ENCODE measurements around the gene ATP5F1C. TPM values are rescaled to one million over a fixed set of nuclear protein-coding genes. Genes with fewer than 3 reads are reported as not detected.
A peak's percentile ranks its signal among the peaks of the same experiment; 100 is the strongest.

ATP5F1C gene
- total and polyA plus RNA-seq, 7 experiments from 2014 or later = 113 to 400 (median 130) TPM

- Histone ChIP-seq H3K9me3 (ENCODE audit: control insufficient read depth in 2 of 3, low read length in 3 of 3) (no peaks in the 10 kb centered on the region), H3K4me3 (ENCODE audit: low read length) (peak overlapping the region; percentile 79), H3K27me3 (ENCODE audit: control insufficient read depth in 2 of 2, insufficient read depth in 2 of 2, low read length in 2 of 2) (no peaks in the 10 kb centered on the region), H3K4me1 (ENCODE audit: control insufficient read depth in 2 of 2, insufficient read depth in 2 of 2, low read length in 2 of 2) (peaks cover 21 to 29% of the 10 kb centered on the region in 2 donors), H3K36me3 (ENCODE audit: control insufficient read depth in 2 of 3, insufficient read depth in 3 of 3, low read length in 3 of 3) (peaks cover 0 to 7% (median 0%) of the 10 kb centered on the region in 3 experiments), H3K27ac (ENCODE audit: low read depth, low read length) (peak overlapping the region; percentile 84)
- DNase-seq (peak in 1 of 9 donors; percentile 1), ATAC-seq (no peak)
- H3K4me1 Mint-ChIP-seq = peaks cover 50 to 77% (median 57%) of the 10 kb centered on the region in 7 donors
- peaks cover 6 to 24% (median 21%) of the 10 kb centered on the region in 5 donors for H3K36me3 Mint-ChIP-seq
- peak overlapping the region in 1 of 9 donors; percentile 90 for H3K27ac Mint-ChIP-seq
- no peak overlapping the region for H3K4me3 Mint-ChIP-seq
- H3K9me3 Mint-ChIP-seq = no peaks in the 10 kb centered on the region
- no peaks in the 10 kb centered on the region for H3K27me3 Mint-ChIP-seq
- ChIA-PET POLR2A (interaction anchor here (0.8 to 3.8 kb wide), 11 partner anchors 8 to 1308 kb away, joined by 3 to 70 read pairs (median 5); partner anchors contain the start of gene TAF3), CTCF (interaction anchor here (0.6 to 1.0 kb wide), 2 partner anchors 9 to 28 kb away, joined by 4 read pairs; no protein-coding TSS in a partner anchor)
- intact Hi-C loops (cut with micrococcal nuclease) = loop anchor here (1.0 to 10.0 kb wide), 9 partner anchors 30 to 1974 kb away; partner anchors contain the start of genes TAF3 (in 2 of the 2), GATA3 (in 1 of the 2), GDI2 (in 1 of the 2) and SFMBT2 (in 1 of the 2)
Measured at GRCh38 chr10:7788639-7789286, 786 bp downstream of the ATP5F1C start.

- intact Hi-C loops (cut with micrococcal nuclease) = loop anchor here (2.0 to 10.0 kb wide), 5 partner anchors 263 to 1975 kb away; partner anchors contain the start of genes GATA3 (in 1 of the 2), GDI2 (in 1 of the 2) and SFMBT2 (in 1 of the 2)
- peaks cover 0 to 7% (median 0%) of the 10 kb centered on the region in 3 experiments for H3K36me3 ChIP-seq (ENCODE audit: control insufficient read depth in 2 of 3, insufficient read depth in 3 of 3, low read length in 3 of 3)
- Mint-ChIP-seq H3K4me1 (peaks cover 50 to 77% (median 59%) of the 10 kb centered on the region in 7 donors), H3K4me3 (peak overlapping the region in 1 of 10 donors; percentile 73), H3K27me3 (no peaks in the 10 kb centered on the region), H3K9me3 (no peaks in the 10 kb centered on the region), H3K27ac (peak overlapping the region in 2 of 9 donors; percentile 45 to 73), H3K36me3 (peaks cover 6 to 23% (median 21%) of the 10 kb centered on the region in 5 donors)
- H3K9me3 ChIP-seq (ENCODE audit: control insufficient read depth in 2 of 3, low read length in 3 of 3) = no peaks in the 10 kb centered on the region
- peak overlapping the region; percentile 84 for H3K27ac ChIP-seq (ENCODE audit: low read depth, low read length)
- H3K27me3 ChIP-seq (ENCODE audit: control insufficient read depth in 2 of 2, insufficient read depth in 2 of 2, low read length in 2 of 2) = no peaks in the 10 kb centered on the region
- peak overlapping the region; percentile 79 for H3K4me3 ChIP-seq (ENCODE audit: low read length)
- peaks cover 25 to 35% of the 10 kb centered on the region in 2 donors for H3K4me1 ChIP-seq (ENCODE audit: control insufficient read depth in 2 of 2, insufficient read depth in 2 of 2, low read length in 2 of 2)
- ATAC-seq (no peak), DNase-seq (no peak)
- CTCF ChIA-PET = no interaction called here
- POLR2A ChIA-PET = interaction anchor here (0.6 to 3.8 kb wide), 2 partner anchors 13 to 29 kb away, joined by 3 to 70 read pairs; partner anchors contain the start of gene TAF3
Measured at GRCh38 chr10:7789390-7789789, 1.4 kb downstream of the ATP5F1C start.

- no peaks in the 10 kb centered on the region for H3K27me3 Mint-ChIP-seq
- DNase-seq (no peak), ATAC-seq (no peak)
- H3K36me3 Mint-ChIP-seq = peaks cover 6 to 41% (median 30%) of the 10 kb centered on the region in 5 donors
- Histone ChIP-seq H3K4me1 (ENCODE audit: control insufficient read depth in 2 of 2, insufficient read depth in 2 of 2, low read length in 2 of 2) (peaks cover 20 to 30% of the 10 kb centered on the region in 2 donors), H3K9me3 (ENCODE audit: control insufficient read depth in 2 of 3, low read length in 3 of 3) (no peaks in the 10 kb centered on the region), H3K36me3 (ENCODE audit: control insufficient read depth in 2 of 3, insufficient read depth in 3 of 3, low read length in 3 of 3) (peaks cover 4 to 14% (median 6%) of the 10 kb centered on the region in 3 experiments), H3K4me3 (ENCODE audit: low read length) (no peak overlapping the region), H3K27me3 (ENCODE audit: control insufficient read depth in 2 of 2, insufficient read depth in 2 of 2, low read length in 2 of 2) (no peaks in the 10 kb centered on the region), H3K27ac (ENCODE audit: low read depth, low read length) (no peak overlapping the region)
- H3K4me1 Mint-ChIP-seq = peaks cover 60 to 84% (median 81%) of the 10 kb centered on the region in 7 donors
- CTCF ChIA-PET = no interaction called here
- POLR2A ChIA-PET = interaction anchor here (0.6 to 2.0 kb wide), 4 partner anchors 13 to 31 kb away, joined by 3 to 9 read pairs (median 4); partner anchors contain the start of gene TAF3
- no peaks in the 10 kb centered on the region for H3K9me3 Mint-ChIP-seq
- no peak overlapping the region for H3K27ac Mint-ChIP-seq
- peak overlapping the region in 7 of 10 donors; percentile 6 to 58 (median 21) for H3K4me3 Mint-ChIP-seq
- intact Hi-C loops (cut with micrococcal nuclease) = no loop called here
Measured at GRCh38 chr10:7792541-7792940, 4.6 kb downstream of the ATP5F1C start.

DNA sequence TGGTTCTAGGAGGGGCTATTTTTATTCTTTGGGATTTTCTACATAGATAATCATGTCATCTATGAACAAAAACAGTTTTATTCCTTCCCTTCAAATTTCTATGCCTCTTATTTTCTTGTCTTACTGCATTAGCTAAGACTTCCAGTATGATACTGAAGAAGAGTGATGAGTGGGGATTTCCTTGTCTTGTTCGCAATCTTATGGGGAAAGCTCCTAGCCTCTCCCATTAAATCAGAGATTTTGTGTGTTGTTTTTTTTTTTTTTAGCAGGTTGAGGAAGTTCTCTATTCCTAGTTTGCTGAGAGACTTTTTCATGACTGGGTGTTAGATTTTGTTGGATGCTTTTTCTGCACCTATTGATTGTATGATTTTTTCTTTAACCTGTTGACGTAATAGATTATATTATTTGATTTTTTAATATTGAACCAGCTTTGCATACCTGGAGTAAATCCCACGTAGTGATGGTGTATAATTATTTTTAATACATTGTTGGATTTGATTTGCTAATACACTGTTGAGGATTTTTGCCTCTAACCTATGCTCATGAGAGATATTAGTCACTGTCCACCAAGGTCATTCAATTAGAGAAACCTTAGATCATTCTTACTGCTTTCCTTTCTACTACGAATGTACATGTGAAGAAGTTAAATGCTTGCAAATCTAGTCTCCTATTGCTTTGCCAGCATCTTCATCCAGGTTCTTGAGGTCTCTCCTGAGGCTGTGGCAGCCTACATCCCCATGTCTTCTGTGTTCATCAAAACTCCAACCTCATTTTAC lies 6.5 kb downstream of the ATP5F1C start:
- Histone ChIP-seq H3K27me3 (ENCODE audit: control insufficient read depth in 2 of 2, insufficient read depth in 2 of 2, low read length in 2 of 2) (no peaks in the 10 kb centered on the region), H3K4me1 (ENCODE audit: control insufficient read depth in 2 of 2, insufficient read depth in 2 of 2, low read length in 2 of 2) (peaks cover 14 to 27% of the 10 kb centered on the region in 2 donors), H3K9me3 (ENCODE audit: control insufficient read depth in 2 of 3, low read length in 3 of 3) (no peaks in the 10 kb centered on the region), H3K36me3 (ENCODE audit: control insufficient read depth in 2 of 3, insufficient read depth in 3 of 3, low read length in 3 of 3) (peaks cover 8 to 28% (median 9%) of the 10 kb centered on the region in 3 experiments), H3K27ac (ENCODE audit: low read depth, low read length) (no peak overlapping the region), H3K4me3 (ENCODE audit: low read length) (no peak overlapping the region)
- H3K4me1 Mint-ChIP-seq = peaks cover 54 to 76% (median 71%) of the 10 kb centered on the region in 7 donors
- no peaks in the 10 kb centered on the region for H3K9me3 Mint-ChIP-seq
- peaks cover 6 to 47% (median 34%) of the 10 kb centered on the region in 5 donors for H3K36me3 Mint-ChIP-seq
- no peak for DNase-seq
- ChIA-PET CTCF (interaction anchor here (0.7 to 1.0 kb wide), 2 partner anchors 32 to 269 kb away, joined by 3 to 4 read pairs; no protein-coding TSS in a partner anchor), POLR2A (no interaction called here)
- intact Hi-C loops (cut with micrococcal nuclease) = no loop called here
- peak overlapping the region in 4 of 10 donors; percentile 12 to 27 (median 20) for H3K4me3 Mint-ChIP-seq
- ATAC-seq = no peak
- H3K27ac Mint-ChIP-seq = peak overlapping the region in 1 of 9 donors; percentile 11
- H3K27me3 Mint-ChIP-seq = no peaks in the 10 kb centered on the region

- ATAC-seq = no peak
- Histone ChIP-seq H3K4me1 (ENCODE audit: control insufficient read depth in 2 of 2, insufficient read depth in 2 of 2, low read length in 2 of 2) (peaks cover 9 to 18% of the 10 kb centered on the region in 2 donors), H3K27ac (ENCODE audit: low read depth, low read length) (no peak overlapping the region), H3K4me3 (ENCODE audit: low read length) (no peak overlapping the region), H3K36me3 (ENCODE audit: control insufficient read depth in 2 of 3, insufficient read depth in 3 of 3, low read length in 3 of 3) (peaks cover 12 to 36% (median 15%) of the 10 kb centered on the region in 3 experiments), H3K27me3 (ENCODE audit: control insufficient read depth in 2 of 2, insufficient read depth in 2 of 2, low read length in 2 of 2) (no peaks in the 10 kb centered on the region), H3K9me3 (ENCODE audit: control insufficient read depth in 2 of 3, low read length in 3 of 3) (no peaks in the 10 kb centered on the region)
- Mint-ChIP-seq H3K36me3 (peaks cover 4 to 51% (median 37%) of the 10 kb centered on the region in 5 donors), H3K4me1 (peaks cover 45 to 68% (median 60%) of the 10 kb centered on the region in 7 donors), H3K4me3 (peak overlapping the region in 1 of 10 donors; percentile 12), H3K27ac (peak overlapping the region in 3 of 9 donors; percentile 10 to 55 (median 21)), H3K27me3 (no peaks in the 10 kb centered on the region), H3K9me3 (no peaks in the 10 kb centered on the region)
- intact Hi-C loops (cut with micrococcal nuclease) = no loop called here
- DNase-seq = no peak
- ChIA-PET POLR2A (no interaction called here), CTCF (no interaction called here)
Measured at GRCh38 chr10:7795605-7796004, 7.6 kb downstream of the ATP5F1C start.

DNA sequence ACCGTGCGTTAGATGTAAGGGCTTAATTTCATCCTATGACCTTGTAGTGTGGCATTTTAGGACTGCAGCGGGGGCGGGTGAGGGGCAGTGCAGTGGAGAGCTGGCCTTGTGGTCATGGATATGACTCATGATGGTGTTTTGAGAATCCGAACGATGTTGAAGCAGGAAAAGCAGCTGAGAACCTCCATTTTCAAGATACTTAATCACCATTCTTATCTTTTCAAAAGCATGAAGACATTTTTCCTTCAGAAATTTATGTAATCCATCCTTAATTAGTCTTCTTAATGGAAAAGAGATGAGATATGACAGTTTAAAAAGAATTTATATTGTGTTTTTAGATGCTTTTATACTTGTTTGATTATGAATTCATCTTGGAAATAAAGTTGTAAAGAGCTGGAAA lies 9.6 kb downstream of the ATP5F1C start:
- intact Hi-C loops (cut with micrococcal nuclease) = no loop called here
- Mint-ChIP-seq H3K36me3 (peaks cover 0 to 38% (median 28%) of the 10 kb centered on the region in 5 donors), H3K9me3 (no peaks in the 10 kb centered on the region), H3K27ac (no peak overlapping the region), H3K4me1 (peaks cover 33 to 48% (median 40%) of the 10 kb centered on the region in 7 donors), H3K4me3 (no peak overlapping the region), H3K27me3 (no peaks in the 10 kb centered on the region)
- no peak for ATAC-seq
- ChIA-PET POLR2A (interaction anchor here (1.7 kb wide), 1 partner anchor 10 kb away, joined by 7 read pairs; the partner anchor contains the start of genes ATP5F1C and KIN), CTCF (interaction anchor here (0.6 to 1.1 kb wide), 3 partner anchors 9 to 1823 kb away, joined by 3 to 4 read pairs (median 3); no protein-coding TSS in a partner anchor)
- no peak overlapping the region for H3K4me3 ChIP-seq (ENCODE audit: low read length)
- H3K9me3 ChIP-seq (ENCODE audit: control insufficient read depth in 2 of 3, low read length in 3 of 3) = no peaks in the 10 kb centered on the region
- H3K36me3 ChIP-seq (ENCODE audit: control insufficient read depth in 2 of 3, insufficient read depth in 3 of 3, low read length in 3 of 3) = peaks cover 15 to 56% (median 32%) of the 10 kb centered on the region in 3 experiments
- peaks cover 9 to 11% of the 10 kb centered on the region in 2 donors for H3K4me1 ChIP-seq (ENCODE audit: control insufficient read depth in 2 of 2, insufficient read depth in 2 of 2, low read length in 2 of 2)
- no peak for DNase-seq
- no peaks in the 10 kb centered on the region for H3K27me3 ChIP-seq (ENCODE audit: control insufficient read depth in 2 of 2, insufficient read depth in 2 of 2, low read length in 2 of 2)
- no peak overlapping the region for H3K27ac ChIP-seq (ENCODE audit: low read depth, low read length)
